ENCODE data around the gene AGPS.

GRCh38 chr2:177545143-177545542 lies 152.6 kb downstream of the AGPS start:
- TF ChIP-seq POLR2AphosphoS5 (IDR thresholded peaks at IDR 0.05) (no peak), CTCF (IDR thresholded peaks at IDR 0.05) (no peak), EP300 (IDR thresholded peaks at IDR 0.05) (no peak), POLR2A (IDR thresholded peaks at IDR 0.05) (no peak)

Measured in gastroesophageal sphincter (tissue), 3 donors.